ENCODE results near the gene CSNK1E. TPM values are rescaled to one million over a fixed set of nuclear protein-coding genes. Genes with fewer than 3 reads are reported as not detected.

The CSNK1E gene
- total and polyA plus RNA-seq, 10 of the 15 experiments (the other 5 are each of a cell fraction or from before 2014, with no cell fraction given) = 5.9 to 107 (median 64.9) TPM

DNA sequence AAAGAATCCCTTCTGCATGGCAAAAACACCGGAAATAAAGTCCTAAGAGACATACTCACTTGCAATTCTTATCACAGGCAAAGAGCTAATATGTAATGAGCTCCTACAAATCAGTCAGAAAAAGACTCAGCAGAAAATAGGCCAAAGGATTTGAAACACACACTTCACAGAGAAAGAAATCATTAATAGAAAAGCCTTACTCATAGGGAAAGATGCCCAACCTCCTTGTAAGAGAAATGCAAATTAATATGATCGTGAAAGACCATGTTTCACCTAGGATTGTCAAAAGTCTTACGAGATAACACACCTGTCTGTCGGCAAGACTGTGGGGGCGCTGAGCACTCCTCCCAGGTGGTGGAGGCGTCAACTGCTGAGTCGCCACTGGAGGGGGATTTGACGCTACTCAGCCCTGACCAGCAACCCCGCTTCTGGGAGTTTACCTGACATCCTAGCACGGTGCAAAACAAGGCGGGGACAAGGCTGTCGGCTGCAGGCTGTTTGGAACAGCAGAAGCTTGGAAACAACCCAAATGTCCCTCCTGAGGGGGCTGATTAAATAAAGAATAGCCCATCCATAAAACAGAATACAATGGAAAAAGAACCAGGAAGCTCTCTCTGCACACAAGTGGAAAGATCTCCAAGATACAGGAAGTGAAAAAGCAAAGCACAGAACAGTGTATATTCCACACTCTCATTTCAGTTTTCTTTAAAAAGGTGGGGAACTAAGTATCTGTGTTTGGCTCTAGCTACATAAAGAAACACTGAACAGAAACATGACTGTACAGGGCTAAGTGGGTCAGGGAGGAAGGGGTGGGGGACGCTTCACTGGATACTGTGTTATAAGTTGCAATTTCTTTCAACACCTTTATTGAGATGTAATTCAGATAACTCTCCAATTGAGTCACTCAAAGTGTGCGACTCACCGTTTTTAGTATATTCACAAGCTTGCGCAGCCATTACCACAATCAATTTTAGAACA lies 11.5 kb downstream of the CSNK1E start (continued):
- TF ChIP-seq, protein P1, sequence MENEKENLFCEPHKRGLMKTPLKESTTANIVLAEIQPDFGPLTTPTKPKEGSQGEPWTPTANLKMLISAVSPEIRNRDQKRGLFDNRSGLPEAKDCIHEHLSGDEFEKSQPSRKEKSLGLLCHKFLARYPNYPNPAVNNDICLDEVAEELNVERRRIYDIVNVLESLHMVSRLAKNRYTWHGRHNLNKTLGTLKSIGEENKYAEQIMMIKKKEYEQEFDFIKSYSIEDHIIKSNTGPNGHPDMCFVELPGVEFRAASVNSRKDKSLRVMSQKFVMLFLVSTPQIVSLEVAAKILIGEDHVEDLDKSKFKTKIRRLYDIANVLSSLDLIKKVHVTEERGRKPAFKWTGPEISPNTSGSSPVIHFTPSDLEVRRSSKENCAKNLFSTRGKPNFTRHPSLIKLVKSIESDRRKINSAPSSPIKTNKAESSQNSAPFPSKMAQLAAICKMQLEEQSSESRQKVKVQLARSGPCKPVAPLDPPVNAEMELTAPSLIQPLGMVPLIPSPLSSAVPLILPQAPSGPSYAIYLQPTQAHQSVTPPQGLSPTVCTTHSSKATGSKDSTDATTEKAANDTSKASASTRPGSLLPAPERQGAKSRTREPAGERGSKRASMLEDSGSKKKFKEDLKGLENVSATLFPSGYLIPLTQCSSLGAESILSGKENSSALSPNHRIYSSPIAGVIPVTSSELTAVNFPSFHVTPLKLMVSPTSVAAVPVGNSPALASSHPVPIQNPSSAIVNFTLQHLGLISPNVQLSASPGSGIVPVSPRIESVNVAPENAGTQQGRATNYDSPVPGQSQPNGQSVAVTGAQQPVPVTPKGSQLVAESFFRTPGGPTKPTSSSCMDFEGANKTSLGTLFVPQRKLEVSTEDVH (IDR thresholded peaks at IDR 0.05; ENCODE audit: low read depth, partially characterized antibody) = no peak
- TF ChIP-seq TCF3 (IDR thresholded peaks at IDR 0.05; ENCODE audit: borderline replicate concordance, insufficient read depth, low read depth, low read length) (peak; percentile 98), CHD2 (IDR thresholded peaks at IDR 0.05; ENCODE audit: borderline replicate concordance, low read depth, low read length) (peak; percentile 61; the same call in 1 of the 2 replicates), MEF2B (IDR thresholded peaks at IDR 0.05; ENCODE audit: partially characterized antibody, poor library complexity, severe bottlenecking) (peak; percentile 59), PAX5 (IDR thresholded peaks at IDR 0.05; ENCODE audit: borderline replicate concordance, low read depth, low read length) (peak; percentile 91), POLR2AphosphoS5 (IDR thresholded peaks at IDR 0.05; ENCODE audit: low read length) (no peak), MTA2 (IDR thresholded peaks at IDR 0.05; ENCODE audit: low read depth) (peak; percentile 61; the same call in 1 of the 2 replicates), NR2C1 (IDR thresholded peaks at IDR 0.05) (no peak), YY1 (IDR thresholded peaks at IDR 0.05; ENCODE audit: low read depth, low read length) (peak; percentile 33; the same call in 1 of the 2 replicates), PML (IDR thresholded peaks at IDR 0.05; ENCODE audit: low read length) (no peak)
- TF ChIP-seq, protein P2, sequence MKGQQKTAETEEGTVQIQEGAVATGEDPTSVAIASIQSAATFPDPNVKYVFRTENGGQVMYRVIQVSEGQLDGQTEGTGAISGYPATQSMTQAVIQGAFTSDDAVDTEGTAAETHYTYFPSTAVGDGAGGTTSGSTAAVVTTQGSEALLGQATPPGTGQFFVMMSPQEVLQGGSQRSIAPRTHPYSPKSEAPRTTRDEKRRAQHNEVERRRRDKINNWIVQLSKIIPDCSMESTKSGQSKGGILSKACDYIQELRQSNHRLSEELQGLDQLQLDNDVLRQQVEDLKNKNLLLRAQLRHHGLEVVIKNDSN (IDR thresholded peaks at IDR 0.05; ENCODE audit: borderline replicate concordance, extremely low read length, insufficient read depth, low read depth, low read length) = no peak
- TF ChIP-seq, protein P3, sequence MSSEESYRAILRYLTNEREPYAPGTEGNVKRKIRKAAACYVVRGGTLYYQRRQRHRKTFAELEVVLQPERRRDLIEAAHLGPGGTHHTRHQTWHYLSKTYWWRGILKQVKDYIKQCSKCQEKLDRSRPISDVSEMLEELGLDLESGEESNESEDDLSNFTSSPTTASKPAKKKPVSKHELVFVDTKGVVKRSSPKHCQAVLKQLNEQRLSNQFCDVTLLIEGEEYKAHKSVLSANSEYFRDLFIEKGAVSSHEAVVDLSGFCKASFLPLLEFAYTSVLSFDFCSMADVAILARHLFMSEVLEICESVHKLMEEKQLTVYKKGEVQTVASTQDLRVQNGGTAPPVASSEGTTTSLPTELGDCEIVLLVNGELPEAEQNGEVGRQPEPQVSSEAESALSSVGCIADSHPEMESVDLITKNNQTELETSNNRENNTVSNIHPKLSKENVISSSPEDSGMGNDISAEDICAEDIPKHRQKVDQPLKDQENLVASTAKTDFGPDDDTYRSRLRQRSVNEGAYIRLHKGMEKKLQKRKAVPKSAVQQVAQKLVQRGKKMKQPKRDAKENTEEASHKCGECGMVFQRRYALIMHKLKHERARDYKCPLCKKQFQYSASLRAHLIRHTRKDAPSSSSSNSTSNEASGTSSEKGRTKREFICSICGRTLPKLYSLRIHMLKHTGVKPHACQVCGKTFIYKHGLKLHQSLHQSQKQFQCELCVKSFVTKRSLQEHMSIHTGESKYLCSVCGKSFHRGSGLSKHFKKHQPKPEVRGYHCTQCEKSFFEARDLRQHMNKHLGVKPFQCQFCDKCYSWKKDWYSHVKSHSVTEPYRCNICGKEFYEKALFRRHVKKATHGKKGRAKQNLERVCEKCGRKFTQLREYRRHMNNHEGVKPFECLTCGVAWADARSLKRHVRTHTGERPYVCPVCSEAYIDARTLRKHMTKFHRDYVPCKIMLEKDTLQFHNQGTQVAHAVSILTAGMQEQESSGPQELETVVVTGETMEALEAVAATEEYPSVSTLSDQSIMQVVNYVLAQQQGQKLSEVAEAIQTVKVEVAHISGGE (CRISPR knock-in tag; IDR thresholded peaks at IDR 0.05) = no peak
- TF ChIP-seq, protein P4, sequence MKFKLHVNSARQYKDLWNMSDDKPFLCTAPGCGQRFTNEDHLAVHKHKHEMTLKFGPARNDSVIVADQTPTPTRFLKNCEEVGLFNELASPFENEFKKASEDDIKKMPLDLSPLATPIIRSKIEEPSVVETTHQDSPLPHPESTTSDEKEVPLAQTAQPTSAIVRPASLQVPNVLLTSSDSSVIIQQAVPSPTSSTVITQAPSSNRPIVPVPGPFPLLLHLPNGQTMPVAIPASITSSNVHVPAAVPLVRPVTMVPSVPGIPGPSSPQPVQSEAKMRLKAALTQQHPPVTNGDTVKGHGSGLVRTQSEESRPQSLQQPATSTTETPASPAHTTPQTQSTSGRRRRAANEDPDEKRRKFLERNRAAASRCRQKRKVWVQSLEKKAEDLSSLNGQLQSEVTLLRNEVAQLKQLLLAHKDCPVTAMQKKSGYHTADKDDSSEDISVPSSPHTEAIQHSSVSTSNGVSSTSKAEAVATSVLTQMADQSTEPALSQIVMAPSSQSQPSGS (IDR thresholded peaks at IDR 0.05; ENCODE audit: low read length) = peak; percentile 61
- TF ChIP-seq, protein P5, sequence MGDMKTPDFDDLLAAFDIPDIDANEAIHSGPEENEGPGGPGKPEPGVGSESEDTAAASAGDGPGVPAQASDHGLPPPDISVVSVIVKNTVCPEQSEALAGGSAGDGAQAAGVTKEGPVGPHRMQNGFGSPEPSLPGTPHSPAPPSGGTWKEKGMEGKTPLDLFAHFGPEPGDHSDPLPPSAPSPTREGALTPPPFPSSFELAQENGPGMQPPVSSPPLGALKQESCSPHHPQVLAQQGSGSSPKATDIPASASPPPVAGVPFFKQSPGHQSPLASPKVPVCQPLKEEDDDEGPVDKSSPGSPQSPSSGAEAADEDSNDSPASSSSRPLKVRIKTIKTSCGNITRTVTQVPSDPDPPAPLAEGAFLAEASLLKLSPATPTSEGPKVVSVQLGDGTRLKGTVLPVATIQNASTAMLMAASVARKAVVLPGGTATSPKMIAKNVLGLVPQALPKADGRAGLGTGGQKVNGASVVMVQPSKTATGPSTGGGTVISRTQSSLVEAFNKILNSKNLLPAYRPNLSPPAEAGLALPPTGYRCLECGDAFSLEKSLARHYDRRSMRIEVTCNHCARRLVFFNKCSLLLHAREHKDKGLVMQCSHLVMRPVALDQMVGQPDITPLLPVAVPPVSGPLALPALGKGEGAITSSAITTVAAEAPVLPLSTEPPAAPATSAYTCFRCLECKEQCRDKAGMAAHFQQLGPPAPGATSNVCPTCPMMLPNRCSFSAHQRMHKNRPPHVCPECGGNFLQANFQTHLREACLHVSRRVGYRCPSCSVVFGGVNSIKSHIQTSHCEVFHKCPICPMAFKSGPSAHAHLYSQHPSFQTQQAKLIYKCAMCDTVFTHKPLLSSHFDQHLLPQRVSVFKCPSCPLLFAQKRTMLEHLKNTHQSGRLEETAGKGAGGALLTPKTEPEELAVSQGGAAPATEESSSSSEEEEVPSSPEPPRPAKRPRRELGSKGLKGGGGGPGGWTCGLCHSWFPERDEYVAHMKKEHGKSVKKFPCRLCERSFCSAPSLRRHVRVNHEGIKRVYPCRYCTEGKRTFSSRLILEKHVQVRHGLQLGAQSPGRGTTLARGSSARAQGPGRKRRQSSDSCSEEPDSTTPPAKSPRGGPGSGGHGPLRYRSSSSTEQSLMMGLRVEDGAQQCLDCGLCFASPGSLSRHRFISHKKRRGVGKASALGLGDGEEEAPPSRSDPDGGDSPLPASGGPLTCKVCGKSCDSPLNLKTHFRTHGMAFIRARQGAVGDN (IDR thresholded peaks at IDR 0.05) = no peak
